ENCODE results near the gene AP3B1.

AP3B1 gene

DNA sequence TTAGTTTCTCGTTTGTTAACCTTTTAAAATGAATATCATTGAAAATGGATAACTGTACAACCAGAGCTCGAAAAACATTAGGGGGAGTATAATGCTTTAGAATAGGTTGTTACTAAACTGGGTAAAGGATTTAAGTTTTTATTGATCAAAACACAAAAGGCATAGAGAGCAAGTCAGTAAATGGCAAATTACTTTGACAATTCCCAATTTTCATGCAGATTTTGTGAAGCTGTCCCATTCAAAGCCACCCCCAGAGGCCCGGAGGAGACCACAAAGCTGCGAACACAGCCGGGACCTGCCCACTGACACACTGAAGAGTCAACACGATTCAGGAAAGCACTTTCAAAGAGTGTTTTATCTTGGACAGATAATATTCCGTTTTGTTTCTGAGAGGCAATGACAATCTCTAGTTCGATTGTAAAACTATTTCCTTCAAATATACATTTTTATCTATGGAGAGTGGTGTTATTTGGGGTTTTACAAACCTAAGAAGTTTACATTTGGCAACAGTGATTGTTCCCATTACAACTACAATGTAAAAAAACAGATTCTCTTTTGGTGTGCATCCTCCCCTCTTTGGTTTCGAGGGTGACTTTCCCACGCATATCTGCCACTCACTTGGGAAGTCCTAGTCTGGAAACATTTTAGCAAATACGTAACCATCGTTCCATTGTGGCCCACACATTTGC lies 335.7 kb downstream of the AP3B1 start:
- DNase-seq = no peak

DNA sequence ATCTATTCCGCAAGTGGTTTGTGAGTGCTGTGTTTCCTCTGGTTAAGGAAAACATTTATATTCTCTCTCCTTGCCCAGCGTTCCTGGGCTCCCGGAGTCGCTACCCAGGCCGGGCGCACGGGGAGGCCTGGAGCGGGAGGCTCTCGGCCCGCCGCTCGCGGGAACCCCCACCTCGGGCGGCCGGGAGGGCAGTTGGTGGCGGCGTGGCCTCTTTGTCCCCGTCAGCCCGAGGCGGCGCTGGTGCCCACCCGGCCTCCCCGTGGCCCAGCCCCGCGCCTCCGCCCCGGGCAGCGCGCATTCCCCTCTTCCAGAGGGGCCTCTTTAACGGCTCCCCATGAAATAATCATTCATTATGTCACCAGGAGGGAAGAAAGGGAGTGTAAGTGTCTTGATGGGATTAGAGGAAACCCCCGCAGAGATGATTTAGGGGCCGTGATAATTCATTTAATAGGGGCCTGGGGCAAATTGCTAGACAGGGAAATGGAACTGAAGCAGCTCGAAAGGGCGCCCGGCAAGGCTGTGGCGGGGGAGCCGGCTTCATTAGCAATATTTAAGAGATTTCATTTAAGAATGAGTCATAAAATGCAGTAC lies 336.5 kb downstream of the AP3B1 start:
- DNase-seq = no peak

DNA sequence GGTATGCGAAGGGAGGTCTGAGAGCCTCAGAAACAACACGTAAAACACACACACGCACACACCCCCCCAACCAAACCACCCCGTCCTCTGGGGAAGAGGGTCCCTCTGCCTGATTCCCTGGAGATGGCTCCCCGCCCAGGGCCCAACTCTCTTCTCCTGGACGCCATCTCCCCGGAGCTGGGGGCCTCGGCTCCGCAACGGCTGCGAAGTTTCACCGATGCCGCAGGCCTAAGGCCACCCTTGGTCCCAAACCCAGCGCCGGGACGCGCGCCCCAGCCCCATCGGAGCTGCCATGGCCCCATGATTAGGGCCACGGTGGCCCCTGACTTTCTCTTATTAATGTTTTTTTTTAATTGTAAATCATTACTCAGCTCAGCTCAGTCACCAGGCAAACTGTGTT lies 337.0 kb downstream of the AP3B1 start:
- DNase-seq = no peak

DNA sequence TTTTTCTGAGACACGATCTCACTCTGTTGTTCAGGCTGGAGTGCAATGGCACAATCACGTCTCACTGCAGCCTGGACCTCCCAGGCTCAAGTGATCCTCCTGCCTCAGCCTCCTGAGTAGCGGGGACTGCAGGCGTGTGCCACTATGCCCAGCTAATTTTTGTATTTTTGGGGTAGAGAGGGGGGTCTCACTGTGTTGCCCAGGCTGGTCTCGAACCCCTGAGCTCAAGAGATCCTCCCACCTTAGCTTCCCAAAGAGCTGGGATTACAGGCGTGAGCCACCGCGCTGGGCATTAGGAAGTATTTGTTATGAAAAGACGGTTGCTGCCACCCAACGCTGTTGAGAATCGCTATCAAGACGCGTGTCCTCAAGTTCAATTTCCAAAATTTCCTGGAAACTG lies 337.4 kb downstream of the AP3B1 start:
- DNase-seq = no peak

DNA sequence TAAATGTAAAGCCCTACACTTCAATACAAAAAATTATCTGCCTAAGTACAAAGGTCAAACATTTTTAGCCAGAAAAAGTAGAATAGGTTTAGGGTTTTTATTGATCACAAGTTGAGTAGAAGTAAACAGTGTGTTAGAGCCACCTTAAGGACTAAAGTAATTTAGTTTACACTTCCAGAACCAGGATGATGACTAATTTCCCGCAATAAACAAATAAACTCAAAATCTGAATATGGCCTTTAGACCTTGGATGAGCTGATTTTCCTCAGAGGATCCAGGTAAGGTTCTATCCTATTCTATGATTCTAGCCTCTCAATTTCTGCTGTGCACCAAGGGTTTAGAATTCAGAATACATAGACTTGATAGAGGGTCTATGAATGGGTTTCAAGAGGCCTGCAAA lies 338.9 kb downstream of the AP3B1 start:
- DNase-seq = no peak

DNA sequence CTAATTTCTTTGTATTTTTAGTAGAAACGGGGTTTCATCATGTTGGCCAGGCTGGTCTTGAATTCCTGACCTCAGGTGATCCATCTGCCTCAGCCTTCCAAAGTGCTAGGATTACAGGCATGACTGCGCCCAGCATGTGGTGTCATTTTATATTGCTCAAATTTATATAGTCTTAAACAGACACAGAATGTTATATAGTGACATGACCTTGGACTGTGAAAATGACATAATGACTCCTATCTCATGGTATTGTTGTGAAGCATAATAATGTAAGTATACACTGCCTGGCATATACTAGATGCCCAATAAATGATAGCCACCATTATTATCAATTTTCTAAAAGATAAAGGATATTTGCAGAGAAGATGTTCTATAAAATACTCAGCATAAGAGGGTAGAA lies 341.1 kb downstream of the AP3B1 start:
- DNase-seq = no peak

DNA sequence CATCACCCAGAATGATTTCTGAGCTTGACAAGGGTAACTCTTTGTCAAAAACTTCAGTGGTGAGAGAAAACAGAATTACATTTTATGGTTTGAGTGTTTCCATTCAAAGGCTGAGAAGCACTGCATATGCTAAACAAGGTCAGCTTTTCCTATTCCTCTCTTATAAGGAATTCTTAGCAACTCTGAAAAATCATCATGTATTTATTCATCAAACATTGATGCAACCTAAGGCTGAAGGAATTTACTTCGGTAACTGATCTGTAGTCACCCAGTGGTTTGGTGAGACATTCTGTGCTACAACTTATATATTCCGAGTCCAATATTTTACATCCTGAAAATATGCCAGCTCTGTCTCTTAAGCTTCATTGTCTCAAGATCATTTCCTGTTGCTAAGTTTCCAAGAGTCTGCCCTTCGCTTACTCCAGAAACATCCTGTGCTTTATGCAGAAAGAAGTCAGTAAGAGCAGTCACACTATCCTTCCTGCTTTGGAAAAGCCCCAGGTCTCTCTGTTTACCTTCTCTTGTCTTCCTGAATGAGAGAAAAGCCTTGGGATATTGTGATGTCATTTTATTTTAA lies 341.8 kb downstream of the AP3B1 start:
- no peak for DNase-seq

All from activated naive CD4-positive, alpha-beta T cell (primary cell).